Hepatic stellate cell (primary cell): Measurements from ENCODE around the gene PDCD7.
A peak's percentile ranks its signal among the peaks of the same experiment; 100 is the strongest.
"Not testable (repeated sequence)": the region's sequence is repeated elsewhere in the genome, so short reads cannot be mapped to it uniquely, and the experiment has no call there.

Experiments
- DNase-seq: peaks from one replicate; pipeline ENCODE4 v3.0.0; 2011; ENCODE audit warnings: low spot score

Gene PDCD7

GRCh38 chr15:65074946-65075345, 58.7 kb downstream of the PDCD7 start:
- DNase-seq, result not testable (repeated sequence)

- no peak for DNase-seq
Observed at GRCh38 chr15:65072617-65073016, 61.0 kb downstream of the PDCD7 start.

- peak; percentile 55 for DNase-seq
Observed at GRCh38 chr15:65072027-65072426, 61.6 kb downstream of the PDCD7 start.

GRCh38 chr15:65071381-65071811, 62.2 kb downstream of the PDCD7 start:
- DNase-seq, result peak; percentile 47

GRCh38 chr15:65069779-65070546, 63.6 kb downstream of the PDCD7 start:
- no peak for DNase-seq

- peak; percentile 77 for DNase-seq
Observed at GRCh38 chr15:65069179-65069578, 64.4 kb downstream of the PDCD7 start.

- DNase-seq, result no peak
Observed at GRCh38 chr15:65068403-65068788, 65.2 kb downstream of the PDCD7 start.

- no peak for DNase-seq
Observed at GRCh38 chr15:65067645-65068402, 65.8 kb downstream of the PDCD7 start, which contains the start of gene RASL12. RASL12 (minus strand) TSS chr15:65067991; CDS start chr15:65067835, 156 bp downstream.
